Activated CD8-positive, alpha-beta T cell treated with anti-CD3 and anti-CD28 coated beads for 36 hours (primary cell): Measurements from ENCODE around the gene COBL. TPM values are rescaled to one million over a fixed set of nuclear protein-coding genes. Genes with fewer than 3 reads are reported as not detected.

Source experiments
- ATAC-seq: fragments of 200-7000 bp; cut with Tn5 transposase; one replicate; pipeline ENCODE4 v1.10.0; 2021; ENCODE audit warnings: mild to moderate bottlenecking, moderate library complexity
- CTCF ChIA-PET: fragments of 350-600 bp; sonication (Branson Sonifier 250); formaldehyde crosslinking; loops from one replicate; lab custom pipeline; 2021; ENCODE audit warnings: antibody characterized with exemption; lab: Charles Lee
- POLR2A ChIA-PET: fragments of 350-600 bp; sonication (Branson Sonifier 250); formaldehyde crosslinking; loops from one replicate; lab custom pipeline; 2021; ENCODE audit warnings: antibody characterized with exemption; lab: Charles Lee
- DNase-seq: peaks from one replicate; pipeline ENCODE4 v3.0.0-alpha.2; 2020
- H3K27ac Mint-ChIP-seq: one replicate; pipeline ENCODE4 v1.8.0; 2021; ENCODE audit warnings: mild to moderate bottlenecking, mixed read lengths
- H3K27me3 Mint-ChIP-seq: one replicate; pipeline ENCODE4 v1.8.0; 2021; ENCODE audit warnings: mixed read lengths
- H3K36me3 Mint-ChIP-seq: one replicate; pipeline ENCODE4 v1.8.0; 2021; ENCODE audit warnings: low read depth, mixed read lengths
- H3K4me1 Mint-ChIP-seq: one replicate; pipeline ENCODE4 v1.8.0; 2021; ENCODE audit warnings: low read depth, mixed read lengths
- H3K4me3 Mint-ChIP-seq: one replicate; pipeline ENCODE4 v1.8.0; 2021; ENCODE audit warnings: mild to moderate bottlenecking, moderate library complexity, mixed read lengths
- H3K9me3 Mint-ChIP-seq: one replicate; pipeline ENCODE4 v1.8.0; 2021; ENCODE audit warnings: mixed read lengths
- CTCF ChIP-seq: fragments of 200-600 bp; IDR thresholded peaks from one replicate; pipeline ENCODE4 v1.8.0; 2022; ENCODE audit warnings: antibody characterized with exemption, mild to moderate bottlenecking
- intact Hi-C: fragments of 100-400 bp; cut with micrococcal nuclease; formaldehyde crosslinking; loops from one replicate; pipeline ENCODE4 v1.10.0; 2022
- total RNA-seq, 2 experiments: library from RNA; stranded (reverse); gene quantifications; one replicate each; pipeline ENCODE4 v1.2.3, GENCODE V29; 2021

The COBL gene
- total RNA-seq, 2 experiments from 2014 or later, result not detected

- TF ChIP-seq CTCF, result no peak
- DNase-seq (no peak), ATAC-seq (no peak)
- Mint-ChIP-seq H3K27me3 (peaks cover 7% of the 10 kb centered on the region), H3K36me3 (no peaks in the 10 kb centered on the region), H3K4me1 (no peaks in the 10 kb centered on the region), H3K27ac (no peak overlapping the region), H3K9me3 (no peaks in the 10 kb centered on the region), H3K4me3 (no peak overlapping the region)
- intact Hi-C loops, result no loop called here
- ChIA-PET POLR2A (no interaction called here), CTCF (no interaction called here)
Observed at GRCh38 chr7:51309361-51310130, 7.1 kb downstream of the COBL start.

- DNase-seq, result no peak
- intact Hi-C loops, result no loop called here
- CTCF ChIA-PET, result no interaction called here
- no peaks in the 10 kb centered on the region for H3K9me3 Mint-ChIP-seq
- peaks cover 2% of the 10 kb centered on the region for H3K27me3 Mint-ChIP-seq
- no peaks in the 10 kb centered on the region for H3K36me3 Mint-ChIP-seq
- H3K4me3 Mint-ChIP-seq, result no peak overlapping the region
- no peak for TF ChIP-seq CTCF
- no peak for ATAC-seq
- no peaks in the 10 kb centered on the region for H3K4me1 Mint-ChIP-seq
- H3K27ac Mint-ChIP-seq, result no peak overlapping the region
- POLR2A ChIA-PET, result no interaction called here
Observed at GRCh38 chr7:51308696-51309095, 7.9 kb downstream of the COBL start.

- H3K27ac Mint-ChIP-seq, result no peak overlapping the region
- ChIA-PET POLR2A (no interaction called here), CTCF (no interaction called here)
- no peaks in the 10 kb centered on the region for H3K4me1 Mint-ChIP-seq
- no peaks in the 10 kb centered on the region for H3K27me3 Mint-ChIP-seq
- ATAC-seq (no peak), DNase-seq (no peak)
- H3K4me3 Mint-ChIP-seq, result no peak overlapping the region
- no peak for TF ChIP-seq CTCF
- no peaks in the 10 kb centered on the region for H3K36me3 Mint-ChIP-seq
- intact Hi-C loops, result no loop called here
- H3K9me3 Mint-ChIP-seq, result no peaks in the 10 kb centered on the region
Observed at GRCh38 chr7:51308265-51308664, 8.3 kb downstream of the COBL start.

GRCh38 chr7:51307651-51308210, 8.9 kb downstream of the COBL start:
- no peak overlapping the region for H3K4me3 Mint-ChIP-seq
- H3K36me3 Mint-ChIP-seq, result no peaks in the 10 kb centered on the region
- no peaks in the 10 kb centered on the region for H3K4me1 Mint-ChIP-seq
- ChIA-PET POLR2A (no interaction called here), CTCF (no interaction called here)
- no peak for TF ChIP-seq CTCF
- intact Hi-C loops, result no loop called here
- H3K27ac Mint-ChIP-seq, result no peak overlapping the region
- ATAC-seq (no peak), DNase-seq (no peak)
- no peaks in the 10 kb centered on the region for H3K27me3 Mint-ChIP-seq
- no peaks in the 10 kb centered on the region for H3K9me3 Mint-ChIP-seq

- DNase-seq (no peak), ATAC-seq (no peak)
- no peak for TF ChIP-seq CTCF
- intact Hi-C loops, result no loop called here
- Mint-ChIP-seq H3K4me3 (no peak overlapping the region), H3K36me3 (no peaks in the 10 kb centered on the region), H3K27ac (no peak overlapping the region), H3K4me1 (no peaks in the 10 kb centered on the region), H3K9me3 (no peaks in the 10 kb centered on the region), H3K27me3 (no peaks in the 10 kb centered on the region)
- CTCF ChIA-PET, result no interaction called here
- POLR2A ChIA-PET, result interaction anchor here (0.6 kb wide), 1 partner anchor 1212 kb away, joined by 3 read pairs; no protein-coding TSS in a partner anchor
Observed at GRCh38 chr7:51306761-51307160, 9.8 kb downstream of the COBL start.
